Measurements from ENCODE around the gene ENDOG.
A peak's percentile ranks its signal among the peaks of the same experiment; 100 is the strongest.

The ENDOG gene

DNA sequence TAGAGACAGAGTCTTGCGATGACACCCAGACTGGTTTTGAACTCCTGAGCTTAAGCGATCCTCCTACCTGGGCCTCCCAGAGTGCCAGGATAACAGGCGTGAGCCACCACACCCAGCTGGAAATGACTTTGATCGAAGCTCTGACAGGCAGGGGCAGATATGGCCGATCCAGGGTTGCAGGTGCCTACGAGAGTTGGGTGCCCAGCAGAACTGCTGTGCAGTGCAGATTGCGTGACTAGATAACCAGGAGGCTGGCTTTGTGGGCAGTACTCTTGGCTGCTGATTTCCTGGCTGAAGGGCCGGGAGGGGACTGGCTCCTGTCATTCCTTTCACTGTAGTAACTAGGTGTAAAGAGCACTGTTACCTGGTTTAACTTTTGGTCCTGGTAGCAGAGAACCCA is 19.4 kb upstream of the ENDOG start:
- Histone ChIP-seq H3K9ac (no peak overlapping the region), H3K36me3 (peaks cover 90% of the 10 kb centered on the region), H4K20me1 (peaks cover 7% of the 10 kb centered on the region; the same call in 1 of the 2 replicates), H3K4me1 (no peaks in the 10 kb centered on the region), H3K9me3 (no peaks in the 10 kb centered on the region), H3K4me2 (no peak overlapping the region), H3K27ac (no peak overlapping the region), H3K4me3 (no peak overlapping the region), H3K27me3 (no peaks in the 10 kb centered on the region)
- TF ChIP-seq Cebpa-rat (IDR thresholded peaks at IDR 0.05), result no peak

DNA sequence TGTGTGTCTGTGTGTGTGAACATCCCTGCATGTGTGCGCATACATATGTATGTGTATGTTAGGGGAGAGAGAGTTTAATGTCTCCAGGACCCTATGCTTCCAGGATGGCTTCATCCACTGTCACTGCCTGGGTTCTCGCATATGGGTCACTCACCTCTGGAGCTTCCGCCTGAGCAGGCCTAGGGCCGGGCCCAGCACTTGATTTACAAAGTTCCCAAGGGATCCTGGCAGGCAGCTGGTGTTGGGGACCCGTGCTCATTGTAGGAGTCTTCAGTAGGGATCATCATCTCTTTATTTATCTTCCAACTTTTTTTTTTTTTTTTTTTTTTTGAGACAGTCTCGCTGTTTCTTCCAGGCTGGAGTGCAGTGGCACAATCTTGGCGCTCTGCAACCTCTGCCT is 18.2 kb upstream of the ENDOG start:
- H3K36me3 ChIP-seq, result peaks cover 90% of the 10 kb centered on the region

DNA sequence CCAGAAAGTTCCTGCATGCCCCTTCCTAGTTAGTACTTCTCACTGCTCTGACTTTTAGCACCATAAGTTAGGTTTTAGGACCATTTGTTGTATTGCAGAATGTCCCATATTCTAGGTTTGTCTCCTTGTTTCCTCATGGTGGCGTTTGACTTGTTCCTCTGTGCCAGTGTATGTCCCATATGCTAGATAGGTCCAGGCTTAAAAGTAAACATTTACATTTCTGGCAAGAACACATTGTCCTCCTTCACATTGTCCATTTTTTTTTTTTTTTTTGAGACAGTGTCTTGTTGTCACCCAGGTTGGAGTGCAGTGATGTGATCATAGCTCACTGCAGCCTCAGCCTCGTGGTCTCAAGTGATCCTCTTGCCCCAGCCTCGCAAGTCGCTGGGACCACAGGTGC is 15.8 kb upstream of the ENDOG start:
- Histone ChIP-seq H3K9ac (no peak overlapping the region), H3K4me3 (no peak overlapping the region), H3K9me3 (no peaks in the 10 kb centered on the region), H3K4me2 (no peak overlapping the region), H3K27ac (no peak overlapping the region), H4K20me1 (0 out of 2 replicates have a peak, but pooled peaks cover 7% of the 10 kb centered on the region), H3K36me3 (peaks cover 96% of the 10 kb centered on the region), H3K27me3 (no peaks in the 10 kb centered on the region), H3K4me1 (no peaks in the 10 kb centered on the region)
- no peak for TF ChIP-seq Cebpa-rat (IDR thresholded peaks at IDR 0.05)

More for the DNA sequence above, 18.2 kb upstream of the ENDOG start:
- Histone ChIP-seq H3K9me3 (no peaks in the 10 kb centered on the region), H3K27me3 (no peaks in the 10 kb centered on the region), H3K27ac (no peak overlapping the region), H3K9ac (no peak overlapping the region), H4K20me1 (0 out of 2 replicates have a peak, but pooled peaks cover 3% of the 10 kb centered on the region), H3K4me3 (no peak overlapping the region), H3K4me1 (no peaks in the 10 kb centered on the region), H3K4me2 (no peak overlapping the region)
- TF ChIP-seq Cebpa-rat (IDR thresholded peaks at IDR 0.05), result no peak

DNA sequence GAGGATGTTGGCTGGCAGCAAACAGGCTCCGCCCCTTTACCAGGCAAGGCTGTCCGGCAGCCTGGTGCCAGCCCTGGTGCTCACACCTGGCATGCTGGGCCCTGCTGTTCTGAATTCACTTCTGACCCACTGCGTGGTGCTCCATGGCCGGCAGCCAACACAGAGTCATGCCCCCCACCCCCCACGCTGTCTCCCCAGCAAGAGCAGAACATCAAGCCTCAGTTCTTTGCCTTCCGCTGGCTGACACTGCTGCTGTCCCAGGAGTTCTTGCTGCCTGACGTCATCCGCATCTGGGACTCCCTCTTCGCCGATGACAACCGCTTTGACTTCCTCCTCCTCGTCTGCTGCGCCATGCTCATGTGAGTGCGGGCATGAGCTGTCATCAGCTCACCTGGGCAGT is 12.6 kb upstream of the ENDOG start:
- H3K9ac ChIP-seq, result no peak overlapping the region
- H4K20me1 ChIP-seq, result 0 out of 2 replicates have a peak, but pooled peaks cover 7% of the 10 kb centered on the region
- H3K4me1 ChIP-seq, result no peaks in the 10 kb centered on the region
- no peaks in the 10 kb centered on the region for H3K9me3 ChIP-seq
- H3K27ac ChIP-seq, result no peak overlapping the region
- no peak overlapping the region for H3K4me2 ChIP-seq
- no peak overlapping the region for H3K4me3 ChIP-seq
- TF ChIP-seq Cebpa-rat (IDR thresholded peaks at IDR 0.05), result no peak
- no peaks in the 10 kb centered on the region for H3K27me3 ChIP-seq
- peaks cover 91% of the 10 kb centered on the region for H3K36me3 ChIP-seq

DNA sequence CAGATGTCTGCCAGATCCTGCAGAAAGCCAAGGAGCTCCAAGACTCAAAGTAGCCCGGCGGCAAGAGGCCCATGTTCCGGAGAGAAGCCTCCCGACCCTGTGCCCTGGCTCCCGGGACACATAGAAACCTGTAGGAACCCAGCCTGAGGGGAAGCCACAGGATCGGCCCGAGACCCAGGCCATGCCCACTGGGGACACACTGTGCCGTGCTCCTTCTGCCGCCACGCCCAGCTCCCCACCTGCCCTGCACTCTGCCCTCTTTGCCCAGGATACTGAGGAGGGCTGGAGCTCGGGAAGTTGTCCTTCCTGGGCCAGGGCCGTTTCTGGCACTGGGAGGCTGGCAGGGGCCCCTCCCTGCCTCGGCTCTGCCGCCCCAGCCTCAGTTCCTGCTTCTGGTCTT is 10.5 kb upstream of the ENDOG start:
- H3K9ac ChIP-seq, result no peak overlapping the region
- no peaks in the 10 kb centered on the region for H3K9me3 ChIP-seq

DNA sequence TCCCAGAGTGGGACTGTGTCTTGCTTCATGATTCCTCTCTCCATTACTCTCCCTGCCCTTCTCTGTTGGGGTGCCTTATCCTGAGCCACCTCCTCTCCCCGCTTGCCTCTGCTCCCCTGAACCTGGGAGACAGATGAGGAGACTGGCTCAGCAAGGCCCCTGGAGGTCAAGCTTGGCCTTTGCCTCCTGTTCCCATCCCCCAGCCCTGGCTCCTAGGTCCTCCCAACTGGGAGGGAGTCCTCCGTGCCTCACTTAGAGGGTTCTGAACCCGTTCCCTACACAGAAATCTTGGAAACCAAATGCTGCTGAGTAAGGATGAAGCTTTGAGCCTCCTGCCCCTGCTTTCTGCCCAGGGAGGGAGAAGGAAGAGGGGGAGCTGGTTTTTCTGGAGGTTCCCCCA is 9.8 kb upstream of the ENDOG start:
- Histone ChIP-seq H3K9ac (no peak overlapping the region), H3K4me1 (no peaks in the 10 kb centered on the region), H4K20me1 (0 out of 2 replicates have a peak, but pooled peaks cover 7% of the 10 kb centered on the region), H3K36me3 (peaks cover 67% of the 10 kb centered on the region), H3K9me3 (no peaks in the 10 kb centered on the region), H3K27me3 (no peaks in the 10 kb centered on the region), H3K4me3 (no peak overlapping the region), H3K27ac (no peak overlapping the region), H3K4me2 (no peak overlapping the region)
- no peak for TF ChIP-seq Cebpa-rat (IDR thresholded peaks at IDR 0.05)

More for the DNA sequence above, 10.5 kb upstream of the ENDOG start:
- Histone ChIP-seq H3K4me2 (no peak overlapping the region), H3K4me3 (no peak overlapping the region), H3K27me3 (no peaks in the 10 kb centered on the region), H3K27ac (no peak overlapping the region), H3K4me1 (no peaks in the 10 kb centered on the region), H3K36me3 (peaks cover 74% of the 10 kb centered on the region), H4K20me1 (0 out of 2 replicates have a peak, but pooled peaks cover 7% of the 10 kb centered on the region)
- TF ChIP-seq Cebpa-rat (IDR thresholded peaks at IDR 0.05), result no peak

DNA sequence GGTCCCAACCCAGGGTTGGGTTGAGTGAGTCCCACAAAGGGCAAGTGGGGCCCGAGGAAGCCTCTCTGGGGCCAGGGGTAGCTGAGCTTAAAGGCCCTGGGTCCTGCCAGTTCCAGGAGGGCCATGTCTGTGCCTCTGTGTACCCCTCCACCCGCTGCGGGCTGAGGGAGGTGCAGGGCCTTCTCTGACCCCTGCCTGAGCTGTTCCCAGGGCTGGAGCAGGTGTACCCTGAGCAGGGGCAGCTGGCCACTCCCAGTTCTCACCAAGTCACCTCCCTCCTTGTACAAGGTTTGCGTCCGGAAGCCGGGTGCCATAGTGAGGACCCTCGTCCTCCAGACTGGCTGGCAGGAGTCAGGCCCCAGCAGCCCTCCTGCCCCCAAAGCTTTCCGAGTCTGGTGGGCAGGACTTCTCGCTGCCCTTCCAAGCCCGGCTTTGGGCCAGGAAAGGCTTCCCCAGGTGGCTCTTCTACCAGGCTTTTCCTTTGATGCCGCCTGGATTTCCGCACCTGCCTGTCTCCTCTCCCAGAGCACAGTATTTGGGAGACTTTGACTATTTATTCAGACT is 9.2 kb upstream of the ENDOG start:
- Histone ChIP-seq H3K4me3 (no peak overlapping the region), H3K27ac (no peak overlapping the region), H3K4me1 (no peaks in the 10 kb centered on the region), H3K4me2 (no peak overlapping the region), H3K27me3 (no peaks in the 10 kb centered on the region), H3K9me3 (no peaks in the 10 kb centered on the region), H4K20me1 (0 out of 2 replicates have a peak, but pooled peaks cover 7% of the 10 kb centered on the region), H3K36me3 (peaks cover 61% of the 10 kb centered on the region), H3K9ac (no peak overlapping the region)
- no peak for TF ChIP-seq Cebpa-rat (IDR thresholded peaks at IDR 0.05)

DNA sequence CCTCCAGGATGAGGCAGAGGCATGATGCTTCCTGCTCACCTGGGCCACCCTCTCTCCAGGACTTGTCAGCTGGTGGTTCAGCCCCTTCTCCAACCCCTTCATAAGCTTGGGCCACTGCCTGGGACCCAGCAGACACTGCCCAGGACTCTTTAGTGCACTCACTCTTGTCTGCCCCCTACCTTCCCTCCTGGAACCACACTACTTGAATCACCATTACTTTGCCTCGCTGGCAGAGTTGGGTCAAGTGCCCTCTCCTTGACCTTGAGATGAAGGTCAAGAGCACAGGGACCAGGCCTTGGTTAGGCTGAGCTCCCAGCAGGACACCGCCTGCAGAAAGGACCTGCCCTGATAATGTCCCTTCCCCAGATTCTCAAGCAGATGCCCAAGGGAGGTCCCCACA is 8.5 kb upstream of the ENDOG start:
- H3K4me1 ChIP-seq, result no peaks in the 10 kb centered on the region
- no peak overlapping the region for H3K4me2 ChIP-seq
- H3K9me3 ChIP-seq, result no peaks in the 10 kb centered on the region
- no peak overlapping the region for H3K9ac ChIP-seq
- no peak for TF ChIP-seq Cebpa-rat (IDR thresholded peaks at IDR 0.05)
- H3K4me3 ChIP-seq, result no peak overlapping the region
- H3K27ac ChIP-seq, result no peak overlapping the region
- H3K27me3 ChIP-seq, result no peaks in the 10 kb centered on the region
- 0 out of 2 replicates have a peak, but pooled peaks cover 6% of the 10 kb centered on the region for H4K20me1 ChIP-seq
- peaks cover 54% of the 10 kb centered on the region for H3K36me3 ChIP-seq

DNA sequence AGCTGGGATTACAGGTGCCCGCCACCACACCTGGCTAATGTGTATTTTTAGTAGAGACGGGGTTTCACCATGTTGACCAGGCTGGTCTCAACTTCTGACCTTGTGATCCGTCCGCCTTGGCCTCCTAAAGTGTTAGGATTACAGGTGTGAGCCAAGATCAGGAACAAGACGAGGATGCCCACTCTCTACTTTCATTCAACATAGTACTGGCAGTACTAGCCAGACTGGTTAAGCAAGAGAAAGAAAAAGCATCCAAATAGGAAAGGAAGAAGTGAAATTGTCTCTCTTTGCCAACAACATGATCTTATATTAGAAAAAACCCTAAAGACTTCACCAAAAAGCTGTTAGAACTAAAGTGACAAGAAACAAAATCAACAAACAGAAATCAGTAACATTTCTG is 7.4 kb upstream of the ENDOG start:
- no peak for TF ChIP-seq Cebpa-rat (IDR thresholded peaks at IDR 0.05)
- no peaks in the 10 kb centered on the region for H3K9me3 ChIP-seq
- H3K27ac ChIP-seq, result no peak overlapping the region
- no peaks in the 10 kb centered on the region for H3K4me1 ChIP-seq
- H3K4me3 ChIP-seq, result no peak overlapping the region
- no peaks in the 10 kb centered on the region for H4K20me1 ChIP-seq
- peaks cover 43% of the 10 kb centered on the region for H3K36me3 ChIP-seq
- no peak overlapping the region for H3K9ac ChIP-seq
- H3K4me2 ChIP-seq, result no peak overlapping the region
- no peaks in the 10 kb centered on the region for H3K27me3 ChIP-seq

DNA sequence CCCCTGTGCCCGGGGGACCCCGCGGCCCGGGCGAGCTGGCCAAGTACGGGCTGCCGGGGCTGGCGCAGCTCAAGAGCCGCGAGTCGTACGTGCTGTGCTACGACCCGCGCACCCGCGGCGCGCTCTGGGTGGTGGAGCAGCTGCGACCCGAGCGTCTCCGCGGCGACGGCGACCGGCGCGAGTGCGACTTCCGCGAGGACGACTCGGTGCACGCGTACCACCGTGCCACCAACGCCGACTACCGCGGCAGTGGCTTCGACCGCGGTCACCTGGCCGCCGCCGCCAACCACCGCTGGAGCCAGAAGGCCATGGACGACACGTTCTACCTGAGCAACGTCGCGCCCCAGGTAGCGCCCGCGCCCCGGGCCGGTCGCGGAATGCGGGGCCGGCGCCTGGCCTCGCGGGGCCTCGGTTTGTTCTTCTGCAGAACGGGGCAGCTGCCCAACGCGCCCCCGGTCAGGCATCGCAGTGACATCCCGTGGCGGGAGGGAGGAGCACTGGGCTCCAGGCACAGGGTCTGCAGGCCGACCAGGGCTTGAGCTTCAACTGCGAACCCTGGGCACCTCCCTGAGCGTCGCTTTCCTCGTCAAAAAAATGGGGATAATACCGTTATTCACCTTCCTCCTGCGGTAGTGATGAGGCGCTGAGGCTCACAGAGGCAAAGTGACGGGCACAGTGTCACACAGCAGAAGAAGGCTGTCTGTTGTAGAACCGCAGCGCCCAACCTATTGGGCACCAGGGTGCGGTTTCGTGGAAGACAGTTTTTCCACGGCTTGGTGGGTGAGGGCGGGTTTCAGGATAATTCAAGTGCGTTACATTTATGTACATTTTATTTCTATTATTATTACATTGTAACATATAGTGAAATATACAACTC is 777 bp downstream of the ENDOG start:
- Histone ChIP-seq H3K27me3 (no peaks in the 10 kb centered on the region), H3K4me1 (peaks cover 31% of the 10 kb centered on the region), H3K4me3 (peak overlapping the region; percentile 77), H3K9ac (peak overlapping the region; percentile 83), H3K4me2 (peak overlapping the region; percentile 98), H3K36me3 (peaks cover 37% of the 10 kb centered on the region), H3K9me3 (no peaks in the 10 kb centered on the region), H4K20me1 (peaks cover 45% of the 10 kb centered on the region), H3K27ac (peak overlapping the region; percentile 83)
- TF ChIP-seq Cebpa-rat (IDR thresholded peaks at IDR 0.05), result no peak

Measured in BLaER1 (cell line).